ENCODE results near the gene PLA1A.
"Not testable (repeated sequence)": the region's sequence is repeated elsewhere in the genome, so short reads cannot be mapped to it uniquely, and the experiment has no call there.

Gene PLA1A

DNA sequence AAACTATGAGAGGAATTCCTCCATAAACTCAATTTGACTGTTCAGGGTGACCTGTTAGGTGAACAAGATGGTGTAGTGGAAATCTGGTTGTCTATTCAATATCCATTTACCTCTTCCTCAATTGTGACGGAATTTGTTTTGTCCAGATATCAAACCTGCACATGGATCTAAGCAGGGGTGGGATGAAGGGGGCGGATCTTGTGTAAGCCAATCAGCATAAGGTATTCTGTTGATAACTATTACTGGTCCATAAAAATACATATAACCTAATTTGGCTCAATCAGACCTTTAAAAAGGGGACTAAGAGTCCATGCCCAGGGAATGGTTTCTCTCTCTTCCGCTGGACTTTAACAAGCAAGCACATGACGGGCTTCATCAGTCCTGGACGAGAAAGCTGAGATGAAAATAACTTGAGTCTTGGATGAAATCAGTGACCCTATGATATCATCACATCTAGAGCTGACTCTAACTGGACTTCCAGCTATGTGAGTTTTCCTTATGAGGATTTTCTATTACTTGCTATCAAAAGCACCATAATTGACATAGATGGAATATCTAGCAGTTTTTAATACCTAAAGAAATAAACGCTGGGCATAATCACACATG, 68.4 kb downstream of the PLA1A start:
- no peak for DNase-seq

- DNase-seq, result no peak
Observed at GRCh38 chr3:119669906-119670570, 72.4 kb downstream of the PLA1A start.

- DNase-seq, result no peak
Observed at GRCh38 chr3:119672776-119673175, 75.1 kb downstream of the PLA1A start.

GRCh38 chr3:119673875-119674274, 76.2 kb downstream of the PLA1A start:
- DNase-seq, result no peak

- no peak for DNase-seq
Observed at GRCh38 chr3:119675188-119675874, 77.6 kb downstream of the PLA1A start.

GRCh38 chr3:119676020-119676419, 78.3 kb downstream of the PLA1A start:
- DNase-seq, result no peak

GRCh38 chr3:119676771-119677640, 79.3 kb downstream of the PLA1A start, which contains the start of gene COX17:
Gene COX17, minus strand, starts transcription at chr3:119677406. Its CDS starts 96 bp downstream, at chr3:119677310.
- peak; percentile 98 to 99 for DNase-seq

DNA sequence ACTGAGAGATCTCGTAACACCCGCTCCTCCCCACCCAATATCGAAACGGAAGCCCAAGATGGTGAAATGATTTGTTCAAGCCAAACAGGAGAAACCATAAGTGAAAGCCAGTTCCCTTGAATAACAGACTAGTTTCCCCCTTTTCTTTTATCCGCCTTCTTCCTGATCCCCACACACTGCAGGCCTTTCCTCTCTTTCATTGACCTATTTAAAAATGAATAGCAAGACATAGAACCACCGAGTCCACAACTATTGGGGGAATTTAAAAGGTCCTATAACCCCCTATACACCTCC, 79.9 kb downstream of the PLA1A start:
- DNase-seq, result no peak

GRCh38 chr3:119678209-119678608, 80.5 kb downstream of the PLA1A start:
- not testable (repeated sequence) for DNase-seq

Data from CD4-positive, alpha-beta T cell treated with Interleukin-1 beta for 1 hour (primary cell).